AG04449 (cell line): ENCODE data around the gene SMC1A.

Experiments
- CTCF ChIA-PET: fragments of 350-600 bp; formaldehyde crosslinking; extraction: SDS; loops from one replicate; lab custom pipeline; 2021; ENCODE audit warnings: antibody characterized with exemption; lab: Yijun Ruan, JAX
- POLR2A ChIA-PET: fragments of 400-600, 350-600 bp; formaldehyde crosslinking; extraction: SDS; loops from one replicate; lab custom pipeline; 2020; ENCODE audit warnings: antibody characterized with exemption, inconsistent platforms; lab: Yijun Ruan, JAX
- DNase-seq: peaks from one replicate; pipeline ENCODE4 v3.0.0-alpha.2; 2010; ENCODE audit warnings: low read depth, low spot score
- H3K4me3 ChIP-seq: 2 replicates; pipeline ENCODE4 v1.5.1; 2011; ENCODE audit warnings: low read depth, mild to moderate bottlenecking, control low read depth, low read length
- CTCF ChIP-seq: IDR thresholded peaks from one replicate; pipeline ENCODE4 v1.5.1; 2011; ENCODE audit warnings: mild to moderate bottlenecking, moderate library complexity, low read length, control low read depth, inconsistent platforms; ENCODE audit not compliant: insufficient read depth; ENCODE audit errors: missing control alignments

SMC1A gene

GRCh38 chrX:53440621-53441517 is 18.4 kb upstream of the SMC1A start:
- POLR2A ChIA-PET, result interaction anchor here (1.0 kb wide), 1 partner anchor 18 kb away, joined by 3 read pairs; the partner anchor contains the start of genes RIBC1 and SMC1A
- CTCF ChIA-PET, result interaction anchor here (1.1 to 2.1 kb wide), 4 partner anchors 9 to 128 kb away, joined by 3 to 5 read pairs (median 4); no protein-coding TSS in a partner anchor
- TF ChIP-seq CTCF, result no peak
- DNase-seq, result no peak
- H3K4me3 ChIP-seq, result peak overlapping the region; percentile 45

GRCh38 chrX:53440101-53440500 is 17.6 kb upstream of the SMC1A start:
- ChIA-PET CTCF (interaction anchor here (1.1 to 2.0 kb wide), 4 partner anchors 8 to 128 kb away, joined by 3 to 9 read pairs (median 4); no protein-coding TSS in a partner anchor), POLR2A (no interaction called here)
- H3K4me3 ChIP-seq, result no peak overlapping the region
- no peak for TF ChIP-seq CTCF
- no peak for DNase-seq

- POLR2A ChIA-PET, result no interaction called here
- no peak for DNase-seq
- CTCF ChIA-PET, result interaction anchor here (2.0 to 5.5 kb wide), 3 partner anchors 9 to 126 kb away, joined by 9 to 55 read pairs (median 34); no protein-coding TSS in a partner anchor
- TF ChIP-seq CTCF, result no peak
- H3K4me3 ChIP-seq, result no peak overlapping the region
Observed at GRCh38 chrX:53438832-53439230, 16.4 kb upstream of the SMC1A start.

- TF ChIP-seq CTCF, result no peak
- CTCF ChIA-PET, result interaction anchor here (1.8 to 5.5 kb wide), 4 partner anchors 9 to 125 kb away, joined by 7 to 55 read pairs (median 22); no protein-coding TSS in a partner anchor
- DNase-seq, result no peak
- no peak overlapping the region for H3K4me3 ChIP-seq
- POLR2A ChIA-PET, result no interaction called here
Observed at GRCh38 chrX:53438174-53438831, 15.8 kb upstream of the SMC1A start.

GRCh38 chrX:53437206-53437605 is 14.8 kb upstream of the SMC1A start:
- no peak for TF ChIP-seq CTCF
- ChIA-PET CTCF (interaction anchor here (0.9 to 5.5 kb wide), 14 partner anchors 9 to 188 kb away, joined by 3 to 55 read pairs (median 6); no protein-coding TSS in a partner anchor), POLR2A (no interaction called here)
- no peak for DNase-seq
- no peak overlapping the region for H3K4me3 ChIP-seq
